Measurements from ENCODE around the gene IL17REL. TPM values are rescaled to one million over a fixed set of nuclear protein-coding genes. Genes with fewer than 3 reads are reported as not detected.

IL17REL gene
- total RNA-seq, 3 donors from 2014 or later, result not detected

DNA sequence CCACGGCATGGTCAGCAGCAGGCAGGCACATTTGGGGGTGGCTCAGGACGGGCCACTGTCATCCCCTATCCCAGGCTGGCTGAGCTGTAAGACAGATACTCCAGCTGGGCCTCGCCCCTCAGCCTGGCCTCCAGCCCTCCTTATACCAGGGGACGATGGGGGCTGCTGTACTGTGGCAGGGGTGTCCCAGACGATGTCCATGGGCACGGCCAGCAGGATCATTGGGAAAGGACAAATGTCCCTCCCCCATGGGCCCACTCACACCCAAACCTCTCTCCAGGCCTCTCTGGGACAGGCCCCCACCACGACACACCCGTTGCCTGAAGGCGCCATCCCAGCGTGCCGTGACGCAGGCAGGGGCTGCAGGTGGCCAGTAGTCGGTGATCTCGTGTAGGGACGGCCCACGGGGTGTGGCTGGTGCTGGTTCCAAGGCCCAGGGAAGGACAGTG, 1.5 kb upstream of the IL17REL start:
- Histone ChIP-seq H3K9me3 (no peaks in the 10 kb centered on the region), H3K4me1 (peaks cover 0 to 7% of the 10 kb centered on the region in 2 donors), H3K27ac (no peak overlapping the region), H3K27me3 (peaks cover 15 to 78% of the 10 kb centered on the region in 2 donors), H3K4me3 (no peak overlapping the region), H3K36me3 (no peaks in the 10 kb centered on the region)
- intact Hi-C loops (cut with DNase I; ENCODE audit: low total_unique reads), result no loop called here
- DNase-seq (ENCODE audit: low spot score in 2 of 2), result no peak
- TF ChIP-seq, protein P1, sequence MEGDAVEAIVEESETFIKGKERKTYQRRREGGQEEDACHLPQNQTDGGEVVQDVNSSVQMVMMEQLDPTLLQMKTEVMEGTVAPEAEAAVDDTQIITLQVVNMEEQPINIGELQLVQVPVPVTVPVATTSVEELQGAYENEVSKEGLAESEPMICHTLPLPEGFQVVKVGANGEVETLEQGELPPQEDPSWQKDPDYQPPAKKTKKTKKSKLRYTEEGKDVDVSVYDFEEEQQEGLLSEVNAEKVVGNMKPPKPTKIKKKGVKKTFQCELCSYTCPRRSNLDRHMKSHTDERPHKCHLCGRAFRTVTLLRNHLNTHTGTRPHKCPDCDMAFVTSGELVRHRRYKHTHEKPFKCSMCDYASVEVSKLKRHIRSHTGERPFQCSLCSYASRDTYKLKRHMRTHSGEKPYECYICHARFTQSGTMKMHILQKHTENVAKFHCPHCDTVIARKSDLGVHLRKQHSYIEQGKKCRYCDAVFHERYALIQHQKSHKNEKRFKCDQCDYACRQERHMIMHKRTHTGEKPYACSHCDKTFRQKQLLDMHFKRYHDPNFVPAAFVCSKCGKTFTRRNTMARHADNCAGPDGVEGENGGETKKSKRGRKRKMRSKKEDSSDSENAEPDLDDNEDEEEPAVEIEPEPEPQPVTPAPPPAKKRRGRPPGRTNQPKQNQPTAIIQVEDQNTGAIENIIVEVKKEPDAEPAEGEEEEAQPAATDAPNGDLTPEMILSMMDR (IDR thresholded peaks at IDR 0.05), result no peak
- TF ChIP-seq POLR2A (IDR thresholded peaks at IDR 0.05) (no peak), POLR2AphosphoS5 (IDR thresholded peaks at IDR 0.05) (no peak)

DNA sequence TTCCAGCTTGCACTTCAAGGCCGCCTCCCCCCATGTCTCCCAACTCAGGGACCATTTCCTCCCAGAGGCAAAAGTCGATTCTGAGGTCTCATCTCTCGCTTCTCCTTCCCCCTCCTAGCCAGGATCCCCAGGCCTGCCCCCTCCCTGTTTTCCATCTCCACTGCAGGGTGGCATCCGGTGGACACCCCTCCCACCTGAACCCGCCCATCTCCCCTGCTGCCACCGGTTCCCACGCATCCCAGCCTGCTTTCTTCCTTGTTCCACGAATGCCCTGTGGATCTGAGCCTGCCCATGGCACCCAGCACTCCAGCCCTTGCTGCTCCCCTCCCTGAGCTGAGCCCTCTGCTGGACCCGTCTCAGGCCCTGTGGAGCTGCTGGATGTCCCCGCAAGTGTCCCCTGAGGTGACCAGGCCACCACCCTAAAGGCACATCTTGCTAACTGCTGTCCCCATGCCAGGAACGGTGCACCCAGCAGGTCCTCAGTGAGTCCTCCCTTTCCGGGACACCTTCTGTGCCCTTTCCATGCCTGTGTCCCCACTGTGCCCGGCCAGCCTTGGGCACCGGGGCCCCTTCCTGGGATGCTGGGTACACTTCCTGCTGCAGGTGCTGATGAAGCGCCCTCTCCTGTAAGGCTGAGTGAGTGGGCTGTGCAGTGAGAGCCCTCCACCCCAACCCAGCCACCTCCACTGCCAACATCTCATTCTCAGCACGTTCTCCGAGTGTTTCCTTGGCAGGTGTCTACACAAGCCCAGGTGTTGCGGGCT, 936 bp downstream of the IL17REL start:
- H3K9me3 ChIP-seq, result no peaks in the 10 kb centered on the region
- no peak overlapping the region for H3K27ac ChIP-seq
- no peaks in the 10 kb centered on the region for H3K36me3 ChIP-seq
- peaks cover 15 to 67% of the 10 kb centered on the region in 2 donors for H3K27me3 ChIP-seq
- peaks cover 0 to 7% of the 10 kb centered on the region in 2 donors for H3K4me1 ChIP-seq
- intact Hi-C loops (cut with DNase I; ENCODE audit: low total_unique reads), result no loop called here
- TF ChIP-seq POLR2A (IDR thresholded peaks at IDR 0.05) (no peak), POLR2AphosphoS5 (IDR thresholded peaks at IDR 0.05) (no peak)
- TF ChIP-seq, protein P1 (IDR thresholded peaks at IDR 0.05), result no peak
- no peak overlapping the region for H3K4me3 ChIP-seq
- DNase-seq (ENCODE audit: low spot score in 2 of 2), result no peak

DNA sequence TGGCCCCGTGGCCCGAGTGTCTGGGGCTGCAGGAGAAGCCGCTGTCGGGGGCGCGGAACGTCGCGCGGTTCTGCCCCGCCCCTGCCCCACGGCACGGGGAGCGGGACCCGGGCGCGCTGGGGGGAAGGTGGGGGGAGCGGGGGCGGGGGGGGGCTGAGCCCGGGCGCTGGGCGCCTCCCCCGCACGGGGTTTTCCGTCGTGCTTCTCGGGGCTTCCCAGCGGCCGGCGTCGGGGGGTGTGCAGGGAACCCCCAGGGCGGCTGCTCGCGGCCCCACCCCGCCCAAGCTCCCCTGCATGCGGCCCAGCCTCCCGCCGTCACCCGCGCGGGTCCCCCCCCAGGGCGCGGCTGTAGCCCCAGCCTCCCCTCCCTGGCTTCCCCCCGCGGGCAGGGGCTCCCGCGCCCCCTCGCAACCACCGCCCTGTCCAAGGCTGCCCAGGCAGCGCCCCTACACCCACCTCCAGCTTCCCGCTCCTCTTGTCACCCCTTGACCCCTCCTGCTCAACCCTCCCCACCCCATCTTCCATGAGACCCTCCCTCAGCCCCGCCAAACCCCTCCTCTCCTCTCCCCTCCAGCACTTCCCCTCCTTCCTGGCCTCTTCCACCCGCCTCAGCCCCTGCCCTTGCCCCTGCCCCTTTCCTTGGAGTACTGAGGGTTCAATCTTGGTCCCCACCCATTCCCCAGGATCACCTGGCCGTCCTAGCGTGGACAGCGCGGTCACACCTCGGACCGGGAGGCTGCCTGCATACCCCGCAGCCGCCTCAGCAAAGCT, 1.7 kb downstream of the IL17REL start:
- Histone ChIP-seq H3K27me3 (peaks cover 15 to 60% of the 10 kb centered on the region in 2 donors), H3K4me3 (peak overlapping the region in 1 of 3 donors; percentile 45), H3K4me1 (peaks cover 0 to 7% of the 10 kb centered on the region in 2 donors), H3K27ac (no peak overlapping the region), H3K9me3 (no peaks in the 10 kb centered on the region), H3K36me3 (no peaks in the 10 kb centered on the region)
- TF ChIP-seq, protein P1 (IDR thresholded peaks at IDR 0.05), result no peak
- TF ChIP-seq POLR2AphosphoS5 (IDR thresholded peaks at IDR 0.05) (no peak), POLR2A (IDR thresholded peaks at IDR 0.05) (no peak)
- no peak for DNase-seq (ENCODE audit: low spot score in 2 of 2)
- intact Hi-C loops (cut with DNase I; ENCODE audit: low total_unique reads), result no loop called here

DNA sequence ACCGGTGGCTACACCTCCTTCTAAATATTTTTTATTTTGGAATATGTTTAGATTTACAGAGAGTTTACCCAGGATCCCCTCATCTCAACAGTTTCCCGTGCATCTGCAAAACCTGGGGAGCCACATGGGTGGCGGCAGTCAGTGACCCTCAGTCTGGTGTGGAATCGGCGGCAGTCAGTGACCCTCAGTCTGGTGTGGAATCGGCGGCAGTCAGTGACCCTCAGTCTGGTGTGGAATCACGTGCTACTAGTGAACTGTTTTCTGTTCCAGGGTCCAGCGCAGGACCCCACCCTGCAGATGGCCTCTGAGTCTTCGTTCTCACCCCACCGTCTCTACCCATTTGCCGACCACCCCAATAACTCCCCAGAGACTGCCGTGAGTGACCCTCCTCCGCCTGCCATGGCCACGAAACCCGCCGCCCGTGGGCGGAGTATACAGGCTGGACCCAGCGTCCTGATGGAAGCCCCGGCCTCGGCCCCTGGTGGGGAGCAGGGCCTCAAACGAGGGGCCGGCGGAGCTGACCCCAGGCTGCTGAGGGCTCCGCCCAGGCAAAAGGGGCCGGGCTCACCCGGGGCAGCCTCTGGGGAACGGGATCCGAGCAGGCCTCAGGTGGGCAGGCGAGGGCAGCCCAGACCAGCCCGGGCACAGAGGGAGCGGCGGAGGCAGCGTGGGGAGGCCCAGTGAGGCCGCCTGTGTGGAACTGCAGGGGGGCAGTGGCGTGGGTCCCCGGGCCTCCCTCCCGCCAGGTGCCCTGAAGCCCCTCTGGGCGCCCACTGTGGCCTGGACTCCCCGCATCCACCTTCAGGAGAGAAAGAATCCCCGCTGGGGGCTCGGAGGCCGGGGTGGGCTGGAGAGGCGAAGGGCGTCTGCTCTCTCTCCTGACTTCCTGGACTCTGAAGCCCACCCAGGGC, 2.5 kb downstream of the IL17REL start:
- no peak overlapping the region for H3K27ac ChIP-seq
- peak overlapping the region in 1 of 3 donors; percentile 45 for H3K4me3 ChIP-seq
- H3K36me3 ChIP-seq, result no peaks in the 10 kb centered on the region
- no peaks in the 10 kb centered on the region for H3K9me3 ChIP-seq
- intact Hi-C loops (cut with DNase I; ENCODE audit: low total_unique reads), result no loop called here
- peak in 1 of 2 donors; percentile 67 for DNase-seq (ENCODE audit: low spot score in 2 of 2)
- H3K4me1 ChIP-seq, result peaks cover 0 to 7% of the 10 kb centered on the region in 2 donors
- peaks cover 15 to 51% of the 10 kb centered on the region in 2 donors for H3K27me3 ChIP-seq
- TF ChIP-seq POLR2A (IDR thresholded peaks at IDR 0.05) (no peak), POLR2AphosphoS5 (IDR thresholded peaks at IDR 0.05) (no peak)
- TF ChIP-seq, protein P1 (IDR thresholded peaks at IDR 0.05), result no peak
